Left ventricle myocardium inferior (tissue), 1 donor: ENCODE measurements around the gene SLC29A1. TPM values are rescaled to one million over a fixed set of nuclear protein-coding genes. Genes with fewer than 3 reads are reported as not detected.

Experiments
- DNase-seq: peaks from one replicate; pipeline ENCODE4 v3.0.0-alpha.2; 2020
- H3K27ac ChIP-seq: fragments of 200-600 bp; replicated peaks from 2 replicates; pipeline ENCODE4 v1.8.0; 2021
- H3K27me3 ChIP-seq: fragments of 200-600 bp; 2 replicates; pipeline ENCODE4 v1.8.0; 2021; ENCODE audit warnings: low read depth
- H3K36me3 ChIP-seq: fragments of 200-600 bp; 2 replicates; pipeline ENCODE4 v1.8.0; 2021
- H3K4me1 ChIP-seq: fragments of 200-600 bp; 2 replicates; pipeline ENCODE4 v1.8.0; 2021
- H3K4me3 ChIP-seq: fragments of 200-600 bp; 2 replicates; pipeline ENCODE4 v1.8.0; 2021; ENCODE audit warnings: mild to moderate bottlenecking, moderate library complexity
- H3K9me3 ChIP-seq: fragments of 200-600 bp; replicated peaks from 2 replicates; pipeline ENCODE4 v1.8.0; 2021
- intact Hi-C: fragments of 100-400 bp; cut with micrococcal nuclease; formaldehyde crosslinking; loops from one replicate; pipeline ENCODE4 v1.11.0; 2022
- total RNA-seq: library from RNA; stranded (reverse); fragmentation: NEBNext Ultra II Directional; extraction: Animal tissue kit (Norgen Biotek cat#: 25700); gene quantifications from one replicate; pipeline ENCODE4 v1.2.1, GENCODE V29; 2021
- TF ChIP-seq, protein P1 (sequence below): fragments of 200-600 bp; IDR thresholded peaks from 2 replicates; pipeline ENCODE4 v1.8.0; 2021; ENCODE audit warnings: antibody characterized with exemption, mild to moderate bottlenecking, borderline replicate concordance
- donor health status: DM: no; HTN: yes; CAD: no; lungs with severe emphysema.

SLC29A1 gene
- total RNA-seq, 1 donor from 2014 or later = 154 TPM

DNA sequence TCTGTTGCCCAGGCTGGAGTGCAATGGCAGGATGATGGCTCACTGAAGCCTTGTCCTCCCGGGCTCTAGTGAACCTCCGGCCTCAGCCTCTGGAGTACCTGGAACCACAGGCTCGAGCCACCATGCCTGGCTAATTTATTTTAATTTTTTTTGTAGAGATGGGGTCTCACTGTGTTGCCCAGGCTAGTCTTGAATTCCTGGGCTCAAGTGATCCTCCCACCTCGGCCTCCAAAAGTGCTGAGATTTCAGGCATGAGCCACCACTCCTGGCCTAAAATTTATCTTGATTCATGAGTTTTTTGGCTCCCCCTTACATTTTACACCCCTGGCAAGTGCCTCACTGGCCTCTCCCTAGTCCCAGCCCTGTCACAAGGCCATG lies 2.5 kb upstream of the SLC29A1 start:
- Histone ChIP-seq H3K27ac (peak overlapping the region; percentile 98), H3K4me3 (peak overlapping the region; percentile 75), H3K9me3 (no peaks in the 10 kb centered on the region), H3K4me1 (peaks cover 98% of the 10 kb centered on the region), H3K36me3 (no peaks in the 10 kb centered on the region), H3K27me3 (no peaks in the 10 kb centered on the region)
- no peak for DNase-seq
- intact Hi-C loops = no loop called here
- TF ChIP-seq, protein P1, sequence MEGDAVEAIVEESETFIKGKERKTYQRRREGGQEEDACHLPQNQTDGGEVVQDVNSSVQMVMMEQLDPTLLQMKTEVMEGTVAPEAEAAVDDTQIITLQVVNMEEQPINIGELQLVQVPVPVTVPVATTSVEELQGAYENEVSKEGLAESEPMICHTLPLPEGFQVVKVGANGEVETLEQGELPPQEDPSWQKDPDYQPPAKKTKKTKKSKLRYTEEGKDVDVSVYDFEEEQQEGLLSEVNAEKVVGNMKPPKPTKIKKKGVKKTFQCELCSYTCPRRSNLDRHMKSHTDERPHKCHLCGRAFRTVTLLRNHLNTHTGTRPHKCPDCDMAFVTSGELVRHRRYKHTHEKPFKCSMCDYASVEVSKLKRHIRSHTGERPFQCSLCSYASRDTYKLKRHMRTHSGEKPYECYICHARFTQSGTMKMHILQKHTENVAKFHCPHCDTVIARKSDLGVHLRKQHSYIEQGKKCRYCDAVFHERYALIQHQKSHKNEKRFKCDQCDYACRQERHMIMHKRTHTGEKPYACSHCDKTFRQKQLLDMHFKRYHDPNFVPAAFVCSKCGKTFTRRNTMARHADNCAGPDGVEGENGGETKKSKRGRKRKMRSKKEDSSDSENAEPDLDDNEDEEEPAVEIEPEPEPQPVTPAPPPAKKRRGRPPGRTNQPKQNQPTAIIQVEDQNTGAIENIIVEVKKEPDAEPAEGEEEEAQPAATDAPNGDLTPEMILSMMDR = no peak

- intact Hi-C loops = no loop called here
- Histone ChIP-seq H3K27me3 (no peaks in the 10 kb centered on the region), H3K36me3 (no peaks in the 10 kb centered on the region), H3K27ac (peak overlapping the region; percentile 98), H3K4me3 (peak overlapping the region; percentile 88), H3K9me3 (no peaks in the 10 kb centered on the region), H3K4me1 (peaks cover 98% of the 10 kb centered on the region)
- peak; percentile 94 for DNase-seq
- TF ChIP-seq, protein P1 = peak; percentile 87
These were observed 2.0 kb upstream of the SLC29A1 start for GRCh38 chr6:44221291-44221960.

DNA sequence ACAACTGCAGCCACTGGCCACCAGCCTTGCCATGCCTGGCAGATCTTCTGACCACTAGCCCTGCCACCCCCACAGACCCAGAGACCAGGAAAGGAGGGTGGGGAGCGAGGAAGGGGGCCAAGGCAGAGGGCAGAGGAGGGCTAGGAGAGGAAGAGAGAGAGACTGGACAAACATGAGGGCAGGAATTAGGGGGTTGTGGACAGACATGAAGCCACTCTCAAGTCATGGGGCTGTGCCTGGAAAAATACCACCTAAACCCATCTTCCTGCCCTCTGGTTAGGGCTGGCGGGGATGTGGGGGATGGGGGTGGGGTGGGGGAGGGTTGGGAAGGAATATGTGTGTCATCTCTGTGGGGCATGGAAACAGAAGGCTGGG lies 1.4 kb upstream of the SLC29A1 start:
- no peak for DNase-seq
- intact Hi-C loops = no loop called here

GRCh38 chr6:44222486-44223318 lies 693 bp upstream of the SLC29A1 start:
- intact Hi-C loops = no loop called here

More for the DNA sequence above, 1.4 kb upstream of the SLC29A1 start:
- no peaks in the 10 kb centered on the region for H3K27me3 ChIP-seq
- H3K36me3 ChIP-seq = no peaks in the 10 kb centered on the region
- no peaks in the 10 kb centered on the region for H3K9me3 ChIP-seq
- TF ChIP-seq, protein P1 = no peak
- H3K27ac ChIP-seq = peak overlapping the region; percentile 98
- H3K4me3 ChIP-seq = peak overlapping the region; percentile 88
- peaks cover 98% of the 10 kb centered on the region for H3K4me1 ChIP-seq

More at GRCh38 chr6:44222486-44223318, 693 bp upstream of the SLC29A1 start:
- H3K4me1 ChIP-seq = peaks cover 98% of the 10 kb centered on the region
- H3K27ac ChIP-seq = peak overlapping the region; percentile 98
- TF ChIP-seq, protein P1 = no peak
- H3K27me3 ChIP-seq = no peaks in the 10 kb centered on the region
- no peak for DNase-seq
- peak overlapping the region; percentile 88 for H3K4me3 ChIP-seq
- no peaks in the 10 kb centered on the region for H3K9me3 ChIP-seq
- no peaks in the 10 kb centered on the region for H3K36me3 ChIP-seq
